HepG2 (cell line): ENCODE measurements around the gene PKD2L1. TPM values are rescaled to one million over a fixed set of nuclear protein-coding genes. Genes with fewer than 3 reads are reported as not detected.

Experiments
- CBX2 ChIP-seq, 2 experiments: fragments of 200-600 bp in 1 of 2; sonication (generic); formaldehyde crosslinking in 1 of 2; IDR thresholded peaks; 2 replicates each; pipeline versions ENCODE4 v1.7.0 to v1.8.1; 2018 to 2022; ENCODE audit warnings: low read depth in 2 of 2, low read length in 1 of 2, mild to moderate bottlenecking in 1 of 2, missing genetic modification reagents in 1 of 2
- CTCF ChIP-seq: sonication (generic); formaldehyde crosslinking; IDR thresholded peaks from 2 replicates; pipeline ENCODE4 v1.5.0; 2020; ENCODE audit warnings: mild to moderate bottlenecking, missing genetic modification reagents, moderate library complexity
- HIVEP1 ChIP-seq: sonication (generic); formaldehyde crosslinking; IDR thresholded peaks from 2 replicates; pipeline ENCODE4 v1.4.0; 2020; ENCODE audit warnings: mild to moderate bottlenecking, missing genetic modification reagents
- HNF1A ChIP-seq, 2 experiments: sonication (generic) in 1 of 2; formaldehyde crosslinking in 1 of 2; IDR thresholded peaks; 2 replicates each; pipeline versions ENCODE4 v1.4.0 to v1.6.1; 2016 to 2020; ENCODE audit warnings: borderline replicate concordance in 1 of 2, low read depth in 1 of 2, mild to moderate bottlenecking in 1 of 2, missing genetic modification reagents in 1 of 2
- HOXA3 ChIP-seq: sonication (generic); formaldehyde crosslinking; IDR thresholded peaks from 2 replicates; pipeline ENCODE4 v1.5.0; 2020; ENCODE audit warnings: missing genetic modification reagents
- MAZ ChIP-seq, 2 experiments: sonication (generic) in 1 of 2; formaldehyde crosslinking in 1 of 2; IDR thresholded peaks; 2 replicates each; pipeline versions ENCODE4 v1.5.0 to v1.6.1; 2012 to 2020; ENCODE audit warnings: low read depth in 2 of 2, mild to moderate bottlenecking in 2 of 2, borderline replicate concordance in 1 of 2, improper control_type of control experiment in 1 of 2, low read length in 1 of 2, missing genetic modification reagents in 1 of 2, moderate library complexity in 1 of 2
- MBD4 ChIP-seq: IDR thresholded peaks from 2 replicates; pipeline ENCODE4 v1.6.1; 2012; ENCODE audit warnings: low read length, inconsistent platforms, borderline replicate concordance
- MED1 ChIP-seq: sonication (generic); formaldehyde crosslinking; IDR thresholded peaks from 2 replicates; pipeline ENCODE4 v1.4.0; 2020; ENCODE audit warnings: missing genetic modification reagents
- MXD3 ChIP-seq: IDR thresholded peaks from 2 replicates; pipeline ENCODE4 v1.6.1; 2016; ENCODE audit warnings: mild to moderate bottlenecking, missing biosample characterization, missing genetic modification reagents
- POGZ ChIP-seq: sonication (generic); formaldehyde crosslinking; IDR thresholded peaks from 2 replicates; pipeline ENCODE4 v1.4.0; 2020; ENCODE audit warnings: mild to moderate bottlenecking, missing genetic modification reagents
- RCOR2 ChIP-seq: IDR thresholded peaks from 2 replicates; pipeline ENCODE4 v1.6.1; 2016; ENCODE audit warnings: missing biosample characterization, missing genetic modification reagents
- SMC3 ChIP-seq: IDR thresholded peaks from 2 replicates; pipeline ENCODE4 v1.6.1; 2011; ENCODE audit warnings: low read length, improper control_type of control experiment
- TBL1XR1 ChIP-seq: fragments of 150-350 bp; IDR thresholded peaks from 2 replicates; pipeline ENCODE4 v1.6.1; 2014; ENCODE audit warnings: borderline replicate concordance, low read length; ENCODE audit not compliant: partially characterized antibody
- TFDP1 ChIP-seq: IDR thresholded peaks from 2 replicates; pipeline ENCODE4 v1.6.1; 2016; ENCODE audit warnings: missing compliant biosample characterization, missing genetic modification reagents, borderline replicate concordance
- ZFP37 ChIP-seq: sonication (generic); formaldehyde crosslinking; IDR thresholded peaks from 2 replicates; pipeline ENCODE4 v1.4.0; 2020; ENCODE audit warnings: missing genetic modification reagents, borderline replicate concordance
- ZFP82 ChIP-seq: sonication (generic); formaldehyde crosslinking; IDR thresholded peaks from 2 replicates; pipeline ENCODE4 v1.5.1; 2020; ENCODE audit warnings: mild to moderate bottlenecking, missing genetic modification reagents, borderline replicate concordance
- ZNF101 ChIP-seq: sonication (generic); formaldehyde crosslinking; IDR thresholded peaks from 2 replicates; pipeline ENCODE4 v1.4.0; 2020; ENCODE audit warnings: mild to moderate bottlenecking, low read depth, missing genetic modification reagents, borderline replicate concordance
- ZNF326 ChIP-seq: sonication (generic); formaldehyde crosslinking; IDR thresholded peaks from 2 replicates; pipeline ENCODE4 v1.4.0; 2020; ENCODE audit warnings: missing genetic modification reagents, borderline replicate concordance
- ZNF510 ChIP-seq: sonication (generic); formaldehyde crosslinking; IDR thresholded peaks from 2 replicates; pipeline ENCODE4 v1.4.0; 2020; ENCODE audit warnings: low read depth, mild to moderate bottlenecking, missing genetic modification reagents
- ZNF652 ChIP-seq: IDR thresholded peaks from 2 replicates; pipeline ENCODE4 v1.6.1; 2016; ENCODE audit warnings: low read depth, borderline replicate concordance
- polyA plus RNA-seq, 8 experiments: library from polyadenylated mRNA; depleted of rRNA in 3 of 8; stranded (reverse) in 7 of 8; unstranded in 1 of 8; fragments of >200 nt; fragmentation: Illumina TruSeq in 4 of 8; extraction: Trizol in 4 of 8; gene quantifications; 2 replicates each; pipeline versions ENCODE4 v1.2.1 to v1.2.3, GENCODE V29; 2011 to 2016; ENCODE audit warnings: low read depth in 4 of 8, missing spikeins in 1 of 8, mixed read lengths in 1 of 8; ENCODE audit not compliant: insufficient read depth in 1 of 8
- total RNA-seq, 5 experiments: library from RNA; depleted of rRNA; stranded (reverse); fragments of >200 nt; fragmentation: Illumina TruSeq; extraction: Trizol; gene quantifications; 2 replicates each; pipeline ENCODE4 v1.2.3, GENCODE V29; 2016; ENCODE audit warnings: low read depth in 1 of 5

PKD2L1 gene
- total and polyA plus RNA-seq, 2 of the 13 experiments (the other 11 are each of a cell fraction or from before 2014, with no cell fraction given), result 0.07 to 0.15 TPM

- peak; percentile 28 for TF ChIP-seq HNF1A (IDR thresholded peaks at IDR 0.05; ENCODE audit: low read depth)
- TF ChIP-seq HNF1A (CRISPR knock-in tag; IDR thresholded peaks at IDR 0.05; ENCODE audit: borderline replicate concordance), result no peak; the same call in 1 of the 2 replicates
- TF ChIP-seq ZNF101, result no peak
- no peak for TF ChIP-seq ZNF510
- TF ChIP-seq SMC3, result peak; percentile 7; the same call in 1 of the 2 replicates
- TF ChIP-seq CBX2 (IDR thresholded peaks at IDR 0.05; ENCODE audit: low read depth, low read length), result no peak
- TF ChIP-seq CBX2 (CRISPR knock-in tag; IDR thresholded peaks at IDR 0.05; ENCODE audit: low read depth), result no peak
- peak; percentile 59 for TF ChIP-seq HOXA3
- no peak for TF ChIP-seq ZNF326 (CRISPR knock-in tag)
- no peak for TF ChIP-seq CTCF (CRISPR knock-in tag)
- TF ChIP-seq POGZ, result peak; percentile 42; the same call in 1 of the 2 replicates
- TF ChIP-seq TFDP1 (CRISPR knock-in tag), result no peak; the same call in 1 of the 2 replicates
- peak; percentile 97 for TF ChIP-seq MED1 (CRISPR knock-in tag)
- no peak for TF ChIP-seq HIVEP1 (CRISPR knock-in tag)
- peak; percentile 70; the same call in 1 of the 2 replicates for TF ChIP-seq MXD3 (CRISPR knock-in tag)
- no peak; the same call in 1 of the 2 replicates for TF ChIP-seq ZFP37 (CRISPR knock-in tag)
- peak; percentile 30; the same call in 1 of the 2 replicates for TF ChIP-seq RCOR2 (CRISPR knock-in tag)
- TF ChIP-seq ZFP82, result no peak
- TF ChIP-seq MAZ (IDR thresholded peaks at IDR 0.05; ENCODE audit: borderline replicate concordance, low read depth, low read length), result no peak
- TF ChIP-seq MAZ (CRISPR knock-in tag; IDR thresholded peaks at IDR 0.05; ENCODE audit: low read depth), result peak; percentile 57
- TF ChIP-seq MBD4, result no peak
- TF ChIP-seq ZNF652 (CRISPR knock-in tag), result 0 out of 2 replicates have a peak, but pooled peaks have one; percentile 11
- TF ChIP-seq TBL1XR1, result peak; percentile 54
These were observed 43.5 kb upstream of the PKD2L1 start (continued) for GRCh38 chr10:100373298-100374199.
